ENCODE results near the gene ZNF529.

The ZNF529 gene

DNA sequence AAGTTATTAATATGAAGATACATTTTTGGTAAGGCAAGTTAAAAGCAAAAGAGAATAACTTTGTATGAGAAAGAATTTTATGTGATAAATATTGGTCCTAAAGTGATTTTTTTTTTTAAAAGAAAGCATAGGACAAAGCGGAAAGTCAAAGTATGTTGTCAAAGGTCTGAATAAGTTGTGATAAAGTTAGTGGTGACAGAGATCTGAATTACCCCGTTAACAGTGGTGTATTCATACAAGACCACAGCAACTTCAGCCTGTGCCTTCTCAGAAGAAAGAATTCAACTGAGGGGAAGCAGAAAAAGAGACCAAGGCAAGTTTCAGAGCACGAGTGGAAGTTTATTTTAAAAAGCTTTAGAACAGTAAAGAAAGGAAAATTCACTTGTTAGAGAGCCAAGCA, 64.8 kb downstream of the ZNF529 start:
- DNase-seq: no peak

DNA sequence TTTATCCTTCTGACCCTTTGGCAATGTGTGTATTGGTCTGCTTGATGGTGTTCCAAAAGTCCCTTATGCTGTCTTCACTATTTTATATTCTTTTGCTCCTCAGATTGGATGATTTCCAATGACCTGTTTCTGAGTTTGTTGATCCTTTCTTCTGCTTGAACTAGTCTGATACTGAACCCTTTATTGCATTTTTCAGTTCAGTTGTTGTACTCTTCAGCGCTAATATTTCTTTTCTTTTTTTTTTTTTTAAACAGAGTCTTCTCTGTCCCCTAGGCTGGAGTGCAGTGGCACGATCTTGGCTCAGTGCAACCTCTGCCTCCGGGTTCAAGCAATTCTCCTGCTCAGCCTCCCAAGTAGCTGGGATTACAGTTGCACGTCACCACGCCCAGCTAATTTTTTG, 71.1 kb downstream of the ZNF529 start:
- no peak for DNase-seq

DNA sequence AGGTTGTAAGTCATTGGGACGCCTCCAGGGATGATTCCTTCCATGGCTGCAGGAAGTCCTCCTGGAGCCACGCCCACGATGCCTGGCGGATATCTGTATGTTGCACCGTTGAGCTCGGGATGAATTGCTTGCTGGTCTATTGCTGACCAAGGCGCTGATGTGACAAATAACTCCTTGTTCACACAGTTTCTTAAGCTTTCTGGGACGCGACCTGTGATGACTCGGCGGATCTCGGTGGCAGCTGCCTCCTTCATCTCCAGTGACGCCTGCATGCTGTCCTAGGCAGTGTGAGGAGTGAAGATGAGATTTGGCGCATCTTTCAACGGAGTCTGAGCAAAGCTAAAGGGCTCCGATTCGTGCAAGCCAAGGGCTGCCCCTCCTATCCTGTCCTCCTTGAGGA, 76.1 kb downstream of the ZNF529 start:
- no peak for DNase-seq

Data from activated CD4-positive, alpha-beta T cell treated with anti-CD3 and anti-CD28 coated beads for 1 hour (primary cell).